ENCODE measurements around the gene MYOZ2.
A peak's percentile ranks its signal among the peaks of the same experiment; 100 is the strongest.

The MYOZ2 gene

DNA sequence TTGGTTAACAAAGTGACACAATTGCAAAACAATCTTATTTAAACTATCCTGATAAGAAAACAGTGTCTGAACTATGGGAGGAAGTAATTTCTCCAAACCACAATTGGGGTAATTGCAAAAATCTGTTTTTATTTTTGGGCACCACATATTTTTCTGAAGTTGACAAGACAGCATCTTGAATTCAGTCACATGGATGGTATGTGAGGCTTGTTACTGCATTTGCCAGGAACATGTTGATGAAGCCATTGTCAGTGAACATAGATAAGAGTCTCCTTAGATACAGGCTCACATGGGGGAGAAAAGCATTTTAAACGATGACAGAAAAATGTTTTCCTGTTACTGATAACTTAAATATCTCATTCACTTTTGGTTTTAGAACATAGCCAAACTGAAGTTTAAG lies 71.4 kb downstream of the MYOZ2 start:
- H3K9me3 ChIP-seq (ENCODE audit: control insufficient read depth, insufficient read depth, low read depth, low read length) = no peaks in the 10 kb centered on the region
- H3K27ac ChIP-seq (ENCODE audit: extremely low read depth, low read depth, low read length) = no peak overlapping the region
- ChIA-PET CTCF (no interaction called here), POLR2A (no interaction called here)
- TF ChIP-seq SCRT2 (tag by site-specific recombination; IDR thresholded peaks at IDR 0.05) (no peak), ZNF548 (tag by site-specific recombination; IDR thresholded peaks at IDR 0.05) (no peak), KLF9 (tag by site-specific recombination; IDR thresholded peaks at IDR 0.05; ENCODE audit: low read depth) (no peak), ZSCAN30 (tag by site-specific recombination; IDR thresholded peaks at IDR 0.05) (no peak), ZNF624 (tag by site-specific recombination; IDR thresholded peaks at IDR 0.05) (no peak), ZNF341 (tag by site-specific recombination; IDR thresholded peaks at IDR 0.05; ENCODE audit: low read depth) (no peak), ZNF175 (tag by site-specific recombination; IDR thresholded peaks at IDR 0.05) (no peak), ZNF549 (tag by site-specific recombination; IDR thresholded peaks at IDR 0.05) (no peak), ZNF777 (tag by site-specific recombination; IDR thresholded peaks at IDR 0.05; ENCODE audit: borderline replicate concordance) (no peak), SP2 (tag by site-specific recombination; IDR thresholded peaks at IDR 0.05) (no peak), GLI4 (tag by site-specific recombination; IDR thresholded peaks at IDR 0.05) (no peak), ZNF626 (tag by site-specific recombination; IDR thresholded peaks at IDR 0.05) (no peak)
- TF ChIP-seq, protein P1, sequence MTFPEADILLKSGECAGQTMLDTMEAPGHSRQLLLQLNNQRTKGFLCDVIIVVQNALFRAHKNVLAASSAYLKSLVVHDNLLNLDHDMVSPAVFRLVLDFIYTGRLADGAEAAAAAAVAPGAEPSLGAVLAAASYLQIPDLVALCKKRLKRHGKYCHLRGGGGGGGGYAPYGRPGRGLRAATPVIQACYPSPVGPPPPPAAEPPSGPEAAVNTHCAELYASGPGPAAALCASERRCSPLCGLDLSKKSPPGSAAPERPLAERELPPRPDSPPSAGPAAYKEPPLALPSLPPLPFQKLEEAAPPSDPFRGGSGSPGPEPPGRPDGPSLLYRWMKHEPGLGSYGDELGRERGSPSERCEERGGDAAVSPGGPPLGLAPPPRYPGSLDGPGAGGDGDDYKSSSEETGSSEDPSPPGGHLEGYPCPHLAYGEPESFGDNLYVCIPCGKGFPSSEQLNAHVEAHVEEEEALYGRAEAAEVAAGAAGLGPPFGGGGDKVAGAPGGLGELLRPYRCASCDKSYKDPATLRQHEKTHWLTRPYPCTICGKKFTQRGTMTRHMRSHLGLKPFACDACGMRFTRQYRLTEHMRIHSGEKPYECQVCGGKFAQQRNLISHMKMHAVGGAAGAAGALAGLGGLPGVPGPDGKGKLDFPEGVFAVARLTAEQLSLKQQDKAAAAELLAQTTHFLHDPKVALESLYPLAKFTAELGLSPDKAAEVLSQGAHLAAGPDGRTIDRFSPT (tag by site-specific recombination; IDR thresholded peaks at IDR 0.05) = no peak
- TF ChIP-seq, protein P2, sequence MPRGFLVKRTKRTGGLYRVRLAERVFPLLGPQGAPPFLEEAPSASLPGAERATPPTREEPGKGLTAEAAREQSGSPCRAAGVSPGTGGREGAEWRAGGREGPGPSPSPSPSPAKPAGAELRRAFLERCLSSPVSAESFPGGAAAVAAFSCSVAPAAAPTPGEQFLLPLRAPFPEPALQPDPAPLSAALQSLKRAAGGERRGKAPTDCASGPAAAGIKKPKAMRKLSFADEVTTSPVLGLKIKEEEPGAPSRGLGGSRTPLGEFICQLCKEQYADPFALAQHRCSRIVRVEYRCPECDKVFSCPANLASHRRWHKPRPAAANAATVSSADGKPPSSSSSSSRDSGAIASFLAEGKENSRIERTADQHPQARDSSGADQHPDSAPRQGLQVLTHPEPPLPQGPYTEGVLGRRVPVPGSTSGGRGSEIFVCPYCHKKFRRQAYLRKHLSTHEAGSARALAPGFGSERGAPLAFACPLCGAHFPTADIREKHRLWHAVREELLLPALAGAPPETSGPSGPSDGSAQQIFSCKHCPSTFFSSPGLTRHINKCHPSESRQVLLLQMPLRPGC (tag by site-specific recombination; IDR thresholded peaks at IDR 0.05) = no peak
- TF ChIP-seq, protein P3, sequence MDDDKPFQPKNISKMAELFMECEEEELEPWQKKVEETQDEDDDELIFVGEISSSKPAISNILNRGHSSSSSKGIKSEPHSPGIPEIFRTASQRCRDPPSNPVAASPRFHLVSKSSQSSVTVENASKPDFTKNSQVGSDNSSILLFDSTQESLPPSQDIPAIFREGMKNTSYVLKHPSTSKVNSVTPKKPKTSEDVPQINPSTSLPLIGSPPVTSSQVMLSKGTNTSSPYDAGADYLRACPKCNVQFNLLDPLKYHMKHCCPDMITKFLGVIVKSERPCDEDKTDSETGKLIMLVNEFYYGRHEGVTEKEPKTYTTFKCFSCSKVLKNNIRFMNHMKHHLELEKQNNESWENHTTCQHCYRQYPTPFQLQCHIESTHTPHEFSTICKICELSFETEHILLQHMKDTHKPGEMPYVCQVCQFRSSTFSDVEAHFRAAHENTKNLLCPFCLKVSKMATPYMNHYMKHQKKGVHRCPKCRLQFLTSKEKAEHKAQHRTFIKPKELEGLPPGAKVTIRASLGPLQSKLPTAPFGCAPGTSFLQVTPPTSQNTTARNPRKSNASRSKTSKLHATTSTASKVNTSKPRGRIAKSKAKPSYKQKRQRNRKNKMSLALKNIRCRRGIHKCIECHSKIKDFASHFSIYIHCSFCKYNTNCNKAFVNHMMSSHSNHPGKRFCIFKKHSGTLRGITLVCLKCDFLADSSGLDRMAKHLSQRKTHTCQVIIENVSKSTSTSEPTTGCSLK (tag by site-specific recombination; IDR thresholded peaks at IDR 0.05) = no peak
- no peaks in the 10 kb centered on the region for H3K36me3 ChIP-seq (ENCODE audit: control insufficient read depth in 2 of 2, insufficient read depth in 1 of 2, low read length in 2 of 2)
- H3K4me1 ChIP-seq (ENCODE audit: control insufficient read depth, insufficient read depth, low read length) = no peaks in the 10 kb centered on the region
- H3K4me3 ChIP-seq (ENCODE audit: low read depth, low read length) = no peak overlapping the region

DNA sequence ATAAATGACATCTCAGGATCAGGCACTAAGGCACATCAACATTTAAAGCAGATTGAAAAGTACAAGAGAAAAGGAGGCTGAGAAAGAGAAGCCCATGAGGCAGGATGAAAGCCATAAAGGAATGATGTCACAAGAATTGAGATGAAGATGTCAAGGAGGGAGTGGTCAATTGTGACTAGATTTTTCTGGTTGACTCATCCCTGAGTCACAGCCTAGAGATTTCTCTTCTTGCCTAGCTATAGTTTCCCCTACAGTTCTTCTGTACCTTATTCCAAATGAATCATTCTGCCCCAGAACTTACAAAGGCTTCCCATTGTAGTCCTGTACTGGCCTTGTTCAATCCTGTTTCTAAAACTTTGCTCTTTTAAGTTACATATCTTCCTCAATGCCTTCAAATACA lies 73.4 kb downstream of the MYOZ2 start:
- ChIA-PET POLR2A (no interaction called here), CTCF (interaction anchor here (0.6 kb wide), 2 partner anchors 36 to 168 kb away, joined by 3 to 4 read pairs; no protein-coding TSS in a partner anchor)
- Histone ChIP-seq H3K4me3 (ENCODE audit: low read depth, low read length) (no peak overlapping the region), H3K36me3 (ENCODE audit: control insufficient read depth in 2 of 2, insufficient read depth in 1 of 2, low read length in 2 of 2) (no peaks in the 10 kb centered on the region), H3K4me1 (ENCODE audit: control insufficient read depth, insufficient read depth, low read length) (no peaks in the 10 kb centered on the region), H3K27ac (ENCODE audit: extremely low read depth, low read depth, low read length) (no peak overlapping the region), H3K9me3 (ENCODE audit: control insufficient read depth, insufficient read depth, low read depth, low read length) (no peaks in the 10 kb centered on the region)
- TF ChIP-seq ZNF621 (tag by site-specific recombination; IDR thresholded peaks at IDR 0.05) (no peak), HOXA7 (CRISPR knock-in tag; IDR thresholded peaks at IDR 0.05; ENCODE audit: borderline replicate concordance) (no peak), ZNF423 (tag by site-specific recombination; IDR thresholded peaks at IDR 0.05) (no peak), KLF9 (tag by site-specific recombination; IDR thresholded peaks at IDR 0.05; ENCODE audit: low read depth) (peak; percentile 33; the same call in 1 of the 2 replicates), ZNF391 (tag by site-specific recombination; IDR thresholded peaks at IDR 0.05; ENCODE audit: borderline replicate concordance, low read depth) (no peak), ZNF600 (tag by site-specific recombination; IDR thresholded peaks at IDR 0.05) (no peak), ZNF629 (tag by site-specific recombination; IDR thresholded peaks at IDR 0.05) (peak; percentile 81), ZNF561 (tag by site-specific recombination; IDR thresholded peaks at IDR 0.05; ENCODE audit: borderline replicate concordance) (no peak), ZNF585B (tag by site-specific recombination; IDR thresholded peaks at IDR 0.05) (no peak)
- TF ChIP-seq, protein P4, sequence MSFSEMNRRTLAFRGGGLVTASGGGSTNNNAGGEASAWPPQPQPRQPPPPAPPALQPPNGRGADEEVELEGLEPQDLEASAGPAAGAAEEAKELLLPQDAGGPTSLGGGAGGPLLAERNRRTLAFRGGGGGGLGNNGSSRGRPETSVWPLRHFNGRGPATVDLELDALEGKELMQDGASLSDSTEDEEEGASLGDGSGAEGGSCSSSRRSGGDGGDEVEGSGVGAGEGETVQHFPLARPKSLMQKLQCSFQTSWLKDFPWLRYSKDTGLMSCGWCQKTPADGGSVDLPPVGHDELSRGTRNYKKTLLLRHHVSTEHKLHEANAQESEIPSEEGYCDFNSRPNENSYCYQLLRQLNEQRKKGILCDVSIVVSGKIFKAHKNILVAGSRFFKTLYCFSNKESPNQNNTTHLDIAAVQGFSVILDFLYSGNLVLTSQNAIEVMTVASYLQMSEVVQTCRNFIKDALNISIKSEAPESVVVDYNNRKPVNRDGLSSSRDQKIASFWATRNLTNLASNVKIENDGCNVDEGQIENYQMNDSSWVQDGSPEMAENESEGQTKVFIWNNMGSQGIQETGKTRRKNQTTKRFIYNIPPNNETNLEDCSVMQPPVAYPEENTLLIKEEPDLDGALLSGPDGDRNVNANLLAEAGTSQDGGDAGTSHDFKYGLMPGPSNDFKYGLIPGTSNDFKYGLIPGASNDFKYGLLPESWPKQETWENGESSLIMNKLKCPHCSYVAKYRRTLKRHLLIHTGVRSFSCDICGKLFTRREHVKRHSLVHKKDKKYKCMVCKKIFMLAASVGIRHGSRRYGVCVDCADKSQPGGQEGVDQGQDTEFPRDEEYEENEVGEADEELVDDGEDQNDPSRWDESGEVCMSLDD (tag by site-specific recombination; IDR thresholded peaks at IDR 0.05) = no peak
- TF ChIP-seq, protein P5, sequence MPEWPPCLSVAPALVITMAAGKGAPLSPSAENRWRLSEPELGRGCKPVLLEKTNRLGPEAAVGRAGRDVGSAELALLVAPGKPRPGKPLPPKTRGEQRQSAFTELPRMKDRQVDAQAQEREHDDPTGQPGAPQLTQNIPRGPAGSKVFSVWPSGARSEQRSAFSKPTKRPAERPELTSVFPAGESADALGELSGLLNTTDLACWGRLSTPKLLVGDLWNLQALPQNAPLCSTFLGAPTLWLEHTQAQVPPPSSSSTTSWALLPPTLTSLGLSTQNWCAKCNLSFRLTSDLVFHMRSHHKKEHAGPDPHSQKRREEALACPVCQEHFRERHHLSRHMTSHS (tag by site-specific recombination; IDR thresholded peaks at IDR 0.05) = no peak
- TF ChIP-seq, protein P6, sequence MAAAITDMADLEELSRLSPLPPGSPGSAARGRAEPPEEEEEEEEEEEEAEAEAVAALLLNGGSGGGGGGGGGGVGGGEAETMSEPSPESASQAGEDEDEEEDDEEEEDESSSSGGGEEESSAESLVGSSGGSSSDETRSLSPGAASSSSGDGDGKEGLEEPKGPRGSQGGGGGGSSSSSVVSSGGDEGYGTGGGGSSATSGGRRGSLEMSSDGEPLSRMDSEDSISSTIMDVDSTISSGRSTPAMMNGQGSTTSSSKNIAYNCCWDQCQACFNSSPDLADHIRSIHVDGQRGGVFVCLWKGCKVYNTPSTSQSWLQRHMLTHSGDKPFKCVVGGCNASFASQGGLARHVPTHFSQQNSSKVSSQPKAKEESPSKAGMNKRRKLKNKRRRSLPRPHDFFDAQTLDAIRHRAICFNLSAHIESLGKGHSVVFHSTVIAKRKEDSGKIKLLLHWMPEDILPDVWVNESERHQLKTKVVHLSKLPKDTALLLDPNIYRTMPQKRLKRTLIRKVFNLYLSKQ (tag by site-specific recombination; IDR thresholded peaks at IDR 0.05; ENCODE audit: borderline replicate concordance) = no peak
